Measurements from ENCODE around the gene CATSPER3.

Gene CATSPER3

GRCh38 chr5:135046661-135047346, 79.1 kb downstream of the CATSPER3 start:
- no peak for DNase-seq

DNA sequence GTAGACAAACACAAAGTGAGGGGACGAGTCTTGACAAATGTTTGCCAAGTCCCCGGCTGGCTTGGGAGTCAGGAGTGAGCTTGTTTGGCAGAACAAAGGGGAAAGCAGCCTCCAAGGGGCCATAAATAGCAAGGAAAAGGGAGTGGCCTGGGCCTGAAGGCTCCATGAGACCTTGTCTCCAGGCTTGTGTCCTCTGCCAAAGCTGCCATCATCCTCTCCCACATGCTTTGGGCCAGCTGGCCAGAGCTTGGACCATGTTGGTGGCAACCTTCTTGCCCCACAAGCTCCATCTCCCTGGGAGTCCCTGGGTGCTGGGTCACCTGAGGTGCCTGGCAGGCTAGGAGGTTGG, 79.6 kb downstream of the CATSPER3 start:
- DNase-seq, result no peak

GRCh38 chr5:135048286-135048685, 80.6 kb downstream of the CATSPER3 start:
- DNase-seq, result no peak

- DNase-seq, result no peak
These were observed 81.2 kb downstream of the CATSPER3 start for GRCh38 chr5:135048930-135049329.

DNA sequence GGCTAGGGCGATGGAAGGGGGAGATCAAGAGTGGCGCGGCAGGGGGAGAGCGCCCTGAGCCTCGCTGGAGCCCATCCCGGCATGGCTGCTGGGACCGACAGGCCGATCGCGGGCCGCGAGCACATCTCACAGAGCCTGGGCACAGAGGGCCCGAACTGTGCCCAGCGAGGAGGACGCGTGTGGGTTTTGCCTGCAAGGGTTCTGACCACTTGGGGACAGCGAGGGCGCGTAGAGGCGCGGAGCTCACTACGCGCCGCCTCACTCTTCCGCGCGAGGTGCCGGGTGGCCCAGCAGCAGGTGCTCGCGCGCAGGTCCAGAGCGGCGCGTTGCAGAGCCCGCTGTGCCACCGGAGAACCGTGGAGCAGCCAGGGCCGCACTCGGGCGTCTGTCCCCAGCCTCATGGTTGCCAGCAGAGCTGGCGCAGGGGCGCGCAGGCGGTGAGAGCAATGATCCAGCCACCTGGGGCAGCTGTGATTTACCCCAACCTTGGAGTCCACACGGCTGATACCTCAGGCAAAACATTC, 82.6 kb downstream of the CATSPER3 start:
- no peak for DNase-seq

- DNase-seq, result no peak
These were observed 83.7 kb downstream of the CATSPER3 start for GRCh38 chr5:135051399-135051798.

- DNase-seq, result no peak
These were observed 84.2 kb downstream of the CATSPER3 start for GRCh38 chr5:135051872-135052271.

GRCh38 chr5:135052511-135053145, 84.9 kb downstream of the CATSPER3 start:
- no peak for DNase-seq

- no peak for DNase-seq
These were observed 85.6 kb downstream of the CATSPER3 start for GRCh38 chr5:135053278-135053677.

DNA sequence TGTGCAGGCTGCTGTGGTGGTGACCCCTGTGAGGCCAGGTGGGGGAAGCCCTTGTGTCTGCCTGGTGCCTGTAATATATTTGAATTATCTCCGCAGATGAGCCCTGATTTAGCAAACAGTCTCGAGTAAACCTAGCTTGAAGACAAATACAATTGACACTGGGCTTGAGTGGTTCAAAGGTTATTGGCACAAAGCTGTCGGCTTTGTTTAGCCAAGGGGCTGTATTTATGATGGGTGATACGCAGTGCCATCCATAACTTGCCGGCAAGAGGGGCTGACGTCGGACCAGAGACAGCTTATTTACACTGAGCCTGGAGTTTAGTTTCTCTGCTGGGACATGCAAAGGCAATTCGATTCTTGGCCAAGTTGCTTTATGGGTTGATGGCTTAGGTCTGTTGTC, 86.3 kb downstream of the CATSPER3 start:
- DNase-seq, result no peak

- DNase-seq, result no peak
These were observed 86.8 kb downstream of the CATSPER3 start for GRCh38 chr5:135054546-135054945.

DNA sequence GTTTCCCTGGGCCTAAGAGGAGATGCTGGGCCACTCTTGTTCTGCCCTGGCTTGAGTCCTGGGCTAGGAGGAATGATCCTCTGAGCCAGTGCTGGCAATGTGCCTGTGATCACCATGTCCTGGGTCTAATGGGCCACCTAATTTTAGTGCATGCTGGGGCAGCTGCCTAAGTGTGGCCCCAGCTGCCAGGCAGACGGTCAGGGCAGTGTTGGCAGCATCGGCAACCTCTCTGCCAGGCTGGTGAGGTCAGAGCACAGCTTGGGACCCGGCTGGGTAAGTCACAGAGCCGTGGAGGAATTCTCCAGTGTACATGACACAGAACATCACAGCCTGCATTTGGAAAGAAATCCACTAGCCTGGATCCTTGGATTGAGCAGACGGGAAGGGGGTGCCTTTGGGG, 87.7 kb downstream of the CATSPER3 start:
- DNase-seq, result no peak

DNA sequence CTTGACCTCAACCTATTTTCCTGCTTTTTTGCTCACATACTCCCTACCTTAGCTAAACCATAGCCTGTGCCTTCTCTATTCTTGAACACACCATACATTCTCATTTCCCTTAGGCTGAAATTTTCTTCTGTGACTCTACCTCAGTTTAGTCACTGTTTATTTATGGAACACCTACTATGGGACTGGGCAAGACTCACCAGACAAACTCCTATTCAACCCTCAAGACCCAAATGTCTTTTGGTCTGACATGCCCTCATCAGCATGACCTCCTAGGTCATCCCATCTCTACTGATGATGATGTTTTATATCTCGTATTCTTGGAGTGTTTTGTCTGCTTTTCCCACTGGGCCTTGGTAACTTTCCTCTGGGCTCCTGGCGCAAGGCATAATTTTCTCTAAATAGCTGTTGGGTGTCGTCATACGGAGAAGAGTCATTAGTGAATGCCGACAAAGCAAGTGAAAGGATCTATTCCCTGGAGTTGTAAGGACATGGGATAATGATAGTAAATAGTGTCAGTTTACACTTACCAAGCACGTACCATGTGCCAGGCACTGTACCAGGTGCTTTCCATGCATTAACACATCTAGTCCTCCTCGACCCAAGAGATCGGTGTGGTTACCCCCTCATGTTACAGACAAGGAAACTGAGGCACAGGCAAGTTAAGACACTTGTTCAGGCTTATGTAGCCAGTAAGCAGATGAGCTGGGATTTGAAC, 88.8 kb downstream of the CATSPER3 start:
- no peak for DNase-seq

DNA sequence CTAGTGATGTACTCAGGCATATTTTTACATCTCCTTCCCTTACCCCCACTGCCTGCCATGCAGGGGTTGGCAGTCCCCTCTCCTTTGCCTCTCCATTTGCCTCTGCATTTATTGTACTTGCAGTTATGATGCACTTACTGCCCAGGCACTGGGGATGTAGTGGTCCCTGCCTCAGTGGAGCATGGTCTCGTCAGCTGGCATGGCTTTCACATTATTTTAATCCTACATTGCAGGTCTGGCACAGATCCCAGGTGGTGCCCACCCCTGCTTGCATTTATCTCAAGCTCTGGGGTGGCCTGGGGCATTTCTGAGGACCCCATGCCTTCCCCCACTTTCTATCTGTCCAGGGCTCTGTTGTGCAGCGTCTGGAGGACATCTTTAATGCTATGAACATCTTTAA, 89.5 kb downstream of the CATSPER3 start:
- no peak for DNase-seq

- DNase-seq, result no peak
These were observed 90.6 kb downstream of the CATSPER3 start for GRCh38 chr5:135058331-135058732.

GRCh38 chr5:135059000-135059923, 91.6 kb downstream of the CATSPER3 start:
- no peak for DNase-seq

DNA sequence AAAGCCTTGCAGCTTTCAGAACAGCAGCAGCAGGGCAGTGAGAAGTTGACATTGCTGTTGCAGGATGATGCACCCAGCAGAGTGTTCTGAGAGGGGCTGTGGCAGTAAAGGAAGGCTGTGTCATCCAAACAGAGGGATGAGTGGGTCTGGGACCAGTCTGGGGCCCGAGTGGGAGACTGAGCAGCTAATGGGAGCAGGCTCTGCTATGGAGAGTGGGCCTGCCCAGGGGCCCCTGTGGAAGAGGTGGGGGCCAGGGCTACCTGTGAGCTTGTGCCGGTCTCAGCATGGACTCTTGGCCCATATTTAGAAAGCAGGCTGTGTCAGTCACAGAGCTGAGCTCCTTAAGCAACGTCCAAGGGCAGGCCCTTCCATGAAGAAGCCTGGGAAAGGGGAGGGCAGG, 92.3 kb downstream of the CATSPER3 start:
- DNase-seq, result no peak

GRCh38 chr5:135061001-135061400, 93.3 kb downstream of the CATSPER3 start:
- no peak for DNase-seq

All from HCEC 1CT (cell line).